HepG2 (cell line): ENCODE data around the gene CNTFR. TPM values are rescaled to one million over a fixed set of nuclear protein-coding genes. Genes with fewer than 3 reads are reported as not detected.
A peak's percentile ranks its signal among the peaks of the same experiment; 100 is the strongest.

ENCODE experiments used
- AGO1 ChIP-seq: fragments of 200-400 bp; formaldehyde crosslinking; IDR thresholded peaks from 2 replicates; pipeline ENCODE4 v1.6.1; 2017; ENCODE audit warnings: mild to moderate bottlenecking, low read depth, low read length, moderate library complexity; ENCODE audit not compliant: poor library complexity, severe bottlenecking
- AHR ChIP-seq: IDR thresholded peaks from 2 replicates; pipeline ENCODE4 v1.6.1; 2018; ENCODE audit warnings: missing genetic modification reagents, missing compliant biosample characterization
- CCDC6 ChIP-seq: sonication (generic); formaldehyde crosslinking; IDR thresholded peaks from 2 replicates; pipeline ENCODE4 v1.8.1; 2022; ENCODE audit warnings: mild to moderate bottlenecking, missing genetic modification reagents, moderate library complexity
- CENPT ChIP-seq: sonication (generic); formaldehyde crosslinking; IDR thresholded peaks from 2 replicates; pipeline ENCODE4 v1.8.0; 2022; ENCODE audit warnings: low read depth, mild to moderate bottlenecking, moderate library complexity, missing genetic modification reagents
- NFKB2 ChIP-seq: sonication (generic); formaldehyde crosslinking; IDR thresholded peaks from 2 replicates; pipeline ENCODE4 v1.4.0; 2020; ENCODE audit warnings: missing genetic modification reagents, borderline replicate concordance
- SP2 ChIP-seq: sonication (generic); formaldehyde crosslinking; IDR thresholded peaks from 2 replicates; pipeline ENCODE4 v1.5.1; 2020; ENCODE audit warnings: mild to moderate bottlenecking, missing genetic modification reagents
- SRF ChIP-seq: IDR thresholded peaks from 2 replicates; pipeline ENCODE4 v1.6.1; 2011; ENCODE audit warnings: mild to moderate bottlenecking, low read depth, low read length, moderate library complexity
- SSRP1 ChIP-seq: IDR thresholded peaks from 2 replicates; pipeline ENCODE4 v1.6.1; 2016; ENCODE audit warnings: control low read depth
- WIZ ChIP-seq: sonication (generic); formaldehyde crosslinking; IDR thresholded peaks from 2 replicates; pipeline ENCODE4 v1.5.1; 2020; ENCODE audit warnings: mild to moderate bottlenecking, missing genetic modification reagents
- YY1 ChIP-seq: IDR thresholded peaks from 2 replicates; pipeline ENCODE4 v1.6.1; 2011; ENCODE audit warnings: low read length, low read depth, moderate library complexity, mild to moderate bottlenecking; ENCODE audit not compliant: insufficient read depth, insufficient replicate concordance
- ZFP36L1 ChIP-seq: sonication (generic); formaldehyde crosslinking; IDR thresholded peaks from 2 replicates; pipeline ENCODE4 v1.8.0; 2022; ENCODE audit warnings: mild to moderate bottlenecking, missing genetic modification reagents, moderate library complexity
- ZFP91 ChIP-seq: sonication (generic); formaldehyde crosslinking; IDR thresholded peaks from 2 replicates; pipeline ENCODE4 v1.9.0; 2022; ENCODE audit warnings: missing genetic modification reagents, mild to moderate bottlenecking, borderline replicate concordance
- ZNF34 ChIP-seq: sonication (generic); formaldehyde crosslinking; IDR thresholded peaks from 2 replicates; pipeline ENCODE4 v1.4.0; 2020; ENCODE audit warnings: mild to moderate bottlenecking, missing genetic modification reagents, borderline replicate concordance
- ZNF674 ChIP-seq: sonication (generic); formaldehyde crosslinking; IDR thresholded peaks from 2 replicates; pipeline ENCODE4 v1.5.0; 2020; ENCODE audit warnings: low read depth, mild to moderate bottlenecking, missing genetic modification reagents
- ZNF782 ChIP-seq: sonication (generic); formaldehyde crosslinking; IDR thresholded peaks from 2 replicates; pipeline ENCODE4 v1.4.0; 2020; ENCODE audit warnings: missing genetic modification reagents, mild to moderate bottlenecking, borderline replicate concordance
- polyA plus RNA-seq, 8 experiments: library from polyadenylated mRNA; depleted of rRNA in 3 of 8; stranded (reverse) in 7 of 8; unstranded in 1 of 8; fragments of >200 nt; fragmentation: Illumina TruSeq in 4 of 8; extraction: Trizol in 4 of 8; gene quantifications; 2 replicates each; pipeline versions ENCODE4 v1.2.1 to v1.2.3, GENCODE V29; 2011 to 2016; ENCODE audit warnings: low read depth in 4 of 8, missing spikeins in 1 of 8, mixed read lengths in 1 of 8; ENCODE audit not compliant: insufficient read depth in 1 of 8
- total RNA-seq, 5 experiments: library from RNA; depleted of rRNA; stranded (reverse); fragments of >200 nt; fragmentation: Illumina TruSeq; extraction: Trizol; gene quantifications; 2 replicates each; pipeline ENCODE4 v1.2.3, GENCODE V29; 2016; ENCODE audit warnings: low read depth in 1 of 5
- TF ChIP-seq, protein P1 (sequence below): sonication (generic); formaldehyde crosslinking; IDR thresholded peaks from 2 replicates; pipeline ENCODE4 v1.4.0; 2020; ENCODE audit warnings: mild to moderate bottlenecking, missing genetic modification reagents
- TF ChIP-seq, protein P2 (sequence below): sonication (generic); formaldehyde crosslinking; IDR thresholded peaks from 2 replicates; pipeline ENCODE4 v1.5.1; 2020; ENCODE audit warnings: mild to moderate bottlenecking, missing genetic modification reagents, moderate library complexity
- TF ChIP-seq, protein P3 (sequence below): sonication (generic); formaldehyde crosslinking; conservative IDR thresholded peaks from 2 replicates; pipeline ENCODE4 v1.4.0; 2020; ENCODE audit warnings: mild to moderate bottlenecking, missing genetic modification reagents, moderate library complexity

The CNTFR gene
- total and polyA plus RNA-seq, 2 of the 13 experiments (the other 11 are each of a cell fraction or from before 2014, with no cell fraction given) = not detected

DNA sequence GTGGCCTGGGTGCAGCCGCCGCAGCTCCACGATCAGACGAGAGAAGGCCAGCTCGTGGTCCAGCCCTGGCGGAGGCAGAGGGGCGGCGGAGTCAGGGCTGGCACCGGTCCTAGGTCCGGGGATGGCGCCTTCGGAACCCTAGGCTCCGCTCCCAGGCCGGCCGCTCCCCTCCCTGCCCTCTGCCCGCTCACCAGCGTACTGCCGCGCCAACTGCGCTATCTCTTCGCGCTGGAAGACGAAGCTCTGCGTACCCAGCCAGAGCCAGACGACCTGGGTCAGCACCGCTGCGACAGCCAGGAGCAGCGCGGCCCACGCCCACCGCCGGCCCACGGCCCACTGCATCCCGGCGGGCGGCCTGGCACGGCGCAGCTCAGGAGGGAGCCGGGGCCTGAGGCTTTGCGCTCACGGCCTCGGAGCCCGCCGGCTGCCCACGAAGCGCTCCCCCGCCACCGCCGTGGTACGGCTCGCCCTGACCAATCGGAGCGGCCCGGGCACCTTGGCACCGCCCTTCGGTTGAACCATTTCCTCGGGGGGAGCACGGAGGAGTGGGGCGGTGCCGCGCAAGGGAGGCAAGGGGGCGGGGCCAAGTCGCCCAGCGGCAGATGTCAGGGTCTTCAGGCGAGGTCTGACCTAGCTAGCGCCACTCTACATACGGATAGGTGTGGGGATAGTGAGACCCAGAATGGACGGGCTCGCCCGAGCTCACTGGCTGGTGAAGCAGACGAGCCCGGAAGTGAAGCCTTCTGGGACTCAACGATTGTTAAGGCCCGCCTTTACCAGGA, 48.0 kb upstream of the CNTFR start, which contains the start of gene SIGMAR1 (continued):
- TF ChIP-seq NFKB2 (peak; percentile 70), ZFP36L1 (CRISPR knock-in tag) (peak; percentile 55; the same call in 1 of the 2 replicates), ZFP91 (CRISPR knock-in tag) (peak; percentile 51; the same call in 1 of the 2 replicates), SSRP1 (CRISPR knock-in tag) (no peak), ZNF674 (CRISPR knock-in tag) (no peak), SP2 (CRISPR knock-in tag) (peak; percentile 81), CENPT (0 out of 2 replicates have a peak, but pooled peaks have one; percentile 13), WIZ (peak; percentile 65; the same call in 1 of the 2 replicates), ZNF782 (CRISPR knock-in tag) (no peak; the same call in 1 of the 2 replicates), YY1 (no peak), AGO1 (peak; percentile 77), ZNF34 (0 out of 2 replicates have a peak, but pooled peaks have one; percentile 41), SRF (no peak), AHR (CRISPR knock-in tag) (0 out of 2 replicates have a peak, but pooled peaks have one; percentile 55), CCDC6 (CRISPR knock-in tag) (peak; percentile 81)
- TF ChIP-seq, protein P1, sequence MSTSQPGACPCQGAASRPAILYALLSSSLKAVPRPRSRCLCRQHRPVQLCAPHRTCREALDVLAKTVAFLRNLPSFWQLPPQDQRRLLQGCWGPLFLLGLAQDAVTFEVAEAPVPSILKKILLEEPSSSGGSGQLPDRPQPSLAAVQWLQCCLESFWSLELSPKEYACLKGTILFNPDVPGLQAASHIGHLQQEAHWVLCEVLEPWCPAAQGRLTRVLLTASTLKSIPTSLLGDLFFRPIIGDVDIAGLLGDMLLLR = 0 out of 2 replicates have a peak, but pooled peaks have one; percentile 49
- TF ChIP-seq, protein P2, sequence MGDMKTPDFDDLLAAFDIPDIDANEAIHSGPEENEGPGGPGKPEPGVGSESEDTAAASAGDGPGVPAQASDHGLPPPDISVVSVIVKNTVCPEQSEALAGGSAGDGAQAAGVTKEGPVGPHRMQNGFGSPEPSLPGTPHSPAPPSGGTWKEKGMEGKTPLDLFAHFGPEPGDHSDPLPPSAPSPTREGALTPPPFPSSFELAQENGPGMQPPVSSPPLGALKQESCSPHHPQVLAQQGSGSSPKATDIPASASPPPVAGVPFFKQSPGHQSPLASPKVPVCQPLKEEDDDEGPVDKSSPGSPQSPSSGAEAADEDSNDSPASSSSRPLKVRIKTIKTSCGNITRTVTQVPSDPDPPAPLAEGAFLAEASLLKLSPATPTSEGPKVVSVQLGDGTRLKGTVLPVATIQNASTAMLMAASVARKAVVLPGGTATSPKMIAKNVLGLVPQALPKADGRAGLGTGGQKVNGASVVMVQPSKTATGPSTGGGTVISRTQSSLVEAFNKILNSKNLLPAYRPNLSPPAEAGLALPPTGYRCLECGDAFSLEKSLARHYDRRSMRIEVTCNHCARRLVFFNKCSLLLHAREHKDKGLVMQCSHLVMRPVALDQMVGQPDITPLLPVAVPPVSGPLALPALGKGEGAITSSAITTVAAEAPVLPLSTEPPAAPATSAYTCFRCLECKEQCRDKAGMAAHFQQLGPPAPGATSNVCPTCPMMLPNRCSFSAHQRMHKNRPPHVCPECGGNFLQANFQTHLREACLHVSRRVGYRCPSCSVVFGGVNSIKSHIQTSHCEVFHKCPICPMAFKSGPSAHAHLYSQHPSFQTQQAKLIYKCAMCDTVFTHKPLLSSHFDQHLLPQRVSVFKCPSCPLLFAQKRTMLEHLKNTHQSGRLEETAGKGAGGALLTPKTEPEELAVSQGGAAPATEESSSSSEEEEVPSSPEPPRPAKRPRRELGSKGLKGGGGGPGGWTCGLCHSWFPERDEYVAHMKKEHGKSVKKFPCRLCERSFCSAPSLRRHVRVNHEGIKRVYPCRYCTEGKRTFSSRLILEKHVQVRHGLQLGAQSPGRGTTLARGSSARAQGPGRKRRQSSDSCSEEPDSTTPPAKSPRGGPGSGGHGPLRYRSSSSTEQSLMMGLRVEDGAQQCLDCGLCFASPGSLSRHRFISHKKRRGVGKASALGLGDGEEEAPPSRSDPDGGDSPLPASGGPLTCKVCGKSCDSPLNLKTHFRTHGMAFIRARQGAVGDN (CRISPR knock-in tag) = peak; percentile 99
- TF ChIP-seq, protein P3, sequence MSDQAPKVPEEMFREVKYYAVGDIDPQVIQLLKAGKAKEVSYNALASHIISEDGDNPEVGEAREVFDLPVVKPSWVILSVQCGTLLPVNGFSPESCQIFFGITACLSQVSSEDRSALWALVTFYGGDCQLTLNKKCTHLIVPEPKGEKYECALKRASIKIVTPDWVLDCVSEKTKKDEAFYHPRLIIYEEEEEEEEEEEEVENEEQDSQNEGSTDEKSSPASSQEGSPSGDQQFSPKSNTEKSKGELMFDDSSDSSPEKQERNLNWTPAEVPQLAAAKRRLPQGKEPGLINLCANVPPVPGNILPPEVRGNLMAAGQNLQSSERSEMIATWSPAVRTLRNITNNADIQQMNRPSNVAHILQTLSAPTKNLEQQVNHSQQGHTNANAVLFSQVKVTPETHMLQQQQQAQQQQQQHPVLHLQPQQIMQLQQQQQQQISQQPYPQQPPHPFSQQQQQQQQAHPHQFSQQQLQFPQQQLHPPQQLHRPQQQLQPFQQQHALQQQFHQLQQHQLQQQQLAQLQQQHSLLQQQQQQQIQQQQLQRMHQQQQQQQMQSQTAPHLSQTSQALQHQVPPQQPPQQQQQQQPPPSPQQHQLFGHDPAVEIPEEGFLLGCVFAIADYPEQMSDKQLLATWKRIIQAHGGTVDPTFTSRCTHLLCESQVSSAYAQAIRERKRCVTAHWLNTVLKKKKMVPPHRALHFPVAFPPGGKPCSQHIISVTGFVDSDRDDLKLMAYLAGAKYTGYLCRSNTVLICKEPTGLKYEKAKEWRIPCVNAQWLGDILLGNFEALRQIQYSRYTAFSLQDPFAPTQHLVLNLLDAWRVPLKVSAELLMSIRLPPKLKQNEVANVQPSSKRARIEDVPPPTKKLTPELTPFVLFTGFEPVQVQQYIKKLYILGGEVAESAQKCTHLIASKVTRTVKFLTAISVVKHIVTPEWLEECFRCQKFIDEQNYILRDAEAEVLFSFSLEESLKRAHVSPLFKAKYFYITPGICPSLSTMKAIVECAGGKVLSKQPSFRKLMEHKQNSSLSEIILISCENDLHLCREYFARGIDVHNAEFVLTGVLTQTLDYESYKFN (CRISPR knock-in tag) = peak; percentile 14; the same call in 1 of the 2 replicates
